Activated naive CD4-positive, alpha-beta T cell treated with anti-CD3 and anti-CD28 coated beads, Interleukin-2, amount 50 U/mL, for 72 hours (primary cell): ENCODE results near the gene GNPDA1. TPM values are rescaled to one million over a fixed set of nuclear protein-coding genes. Genes with fewer than 3 reads are reported as not detected.
A peak's percentile ranks its signal among the peaks of the same experiment; 100 is the strongest.

Experiments used
- ATAC-seq, 2 donors: fragments of 150-1000 bp; cut with Tn5 transposase; 2 replicates each; pipeline ENCODE4 v1.10.0; 2021; ENCODE audit warnings: mild to moderate bottlenecking in 2 of 2, moderate library complexity in 2 of 2
- DNase-seq, 2 donors: peaks; one replicate each; pipeline ENCODE4 v3.0.0; 2021 to 2022; ENCODE audit warnings: low spot score in 2 of 2
- H3K27ac Mint-ChIP-seq, 2 donors: one replicate each; pipeline ENCODE4 v1.8.0; 2022; ENCODE audit warnings: mild to moderate bottlenecking in 2 of 2, mixed read lengths in 2 of 2
- H3K36me3 Mint-ChIP-seq, 2 donors: one replicate each; pipeline ENCODE4 v1.8.0; 2022; ENCODE audit warnings: mixed read lengths in 2 of 2
- H3K9me3 Mint-ChIP-seq, 2 donors: one replicate each; pipeline ENCODE4 v1.8.0; 2022; ENCODE audit warnings: mixed read lengths in 2 of 2
- total RNA-seq, 2 donors: library from RNA; stranded (reverse); gene quantifications; one replicate each; pipeline ENCODE4 v1.2.3, GENCODE V29; 2022

Gene GNPDA1
- total RNA-seq, 2 donors from 2014 or later, result 162 to 166 TPM

DNA sequence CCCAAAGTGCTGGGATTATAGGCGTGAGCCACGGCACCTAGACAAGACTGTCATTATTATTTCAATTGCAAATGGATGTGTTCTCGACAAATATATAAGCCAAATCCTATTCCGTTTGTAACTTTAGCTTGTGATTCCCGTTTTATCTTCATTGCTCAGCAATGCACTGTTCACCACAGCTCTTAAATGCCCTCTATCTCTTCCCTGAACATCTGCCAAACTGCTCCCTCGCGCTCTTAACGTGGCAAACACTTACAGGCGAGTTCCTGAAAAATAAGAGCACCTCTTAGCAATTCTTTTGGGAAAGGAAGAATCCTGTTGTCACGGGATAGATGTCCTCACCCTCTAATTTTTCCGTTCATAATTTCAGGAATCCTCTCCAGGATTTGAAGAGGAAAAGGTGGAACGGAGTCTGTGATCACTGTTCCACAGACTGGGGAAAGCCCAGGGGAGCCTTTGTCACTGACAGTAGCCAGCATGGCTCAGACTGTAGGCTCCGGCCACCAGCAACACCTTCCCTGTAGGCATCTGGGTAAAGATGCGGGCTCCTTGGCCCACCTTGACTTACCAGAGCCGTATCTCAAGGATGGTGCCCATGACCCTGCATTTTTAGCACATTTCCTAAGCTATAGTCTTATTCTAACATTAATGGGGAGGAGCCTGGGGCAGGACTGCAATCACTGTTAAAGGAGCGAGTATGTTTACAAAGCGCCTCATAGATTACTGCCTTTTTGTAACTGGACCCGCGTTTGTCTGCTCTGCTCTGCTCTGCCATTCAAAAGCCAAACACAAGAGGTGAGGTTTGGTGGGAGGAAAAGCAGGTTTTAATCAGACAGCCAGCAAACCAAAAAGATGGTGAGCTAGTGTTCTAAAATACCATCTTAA, 20.2 kb upstream of the GNPDA1 start:
- peaks cover 0 to 12% of the 10 kb centered on the region in 2 donors for H3K9me3 Mint-ChIP-seq
- no peak for DNase-seq
- ATAC-seq, result no peak
- H3K36me3 Mint-ChIP-seq, result no peaks in the 10 kb centered on the region
- no peak overlapping the region for H3K27ac Mint-ChIP-seq

DNA sequence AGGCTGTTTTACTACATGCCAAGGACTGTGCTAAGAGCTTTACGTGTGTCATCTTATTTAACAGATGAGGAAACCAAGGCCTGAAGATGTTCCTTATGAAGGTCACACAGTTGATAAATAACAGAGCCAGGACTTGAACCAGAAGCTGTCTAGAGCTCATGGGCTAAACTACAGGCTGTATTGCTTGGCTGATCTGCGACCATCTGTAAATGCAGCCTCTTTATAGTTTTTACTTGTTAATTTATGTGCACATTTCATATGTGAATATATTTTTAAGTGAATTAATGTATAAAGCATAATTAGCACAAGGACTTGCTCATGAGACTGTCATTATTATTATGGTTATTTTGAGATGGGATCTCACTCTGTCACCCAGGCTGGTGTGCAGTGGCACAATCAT, 19.3 kb upstream of the GNPDA1 start:
- DNase-seq (no peak), ATAC-seq (no peak)
- Mint-ChIP-seq H3K27ac (no peak overlapping the region), H3K36me3 (no peaks in the 10 kb centered on the region), H3K9me3 (peaks cover 0 to 12% of the 10 kb centered on the region in 2 donors)

DNA sequence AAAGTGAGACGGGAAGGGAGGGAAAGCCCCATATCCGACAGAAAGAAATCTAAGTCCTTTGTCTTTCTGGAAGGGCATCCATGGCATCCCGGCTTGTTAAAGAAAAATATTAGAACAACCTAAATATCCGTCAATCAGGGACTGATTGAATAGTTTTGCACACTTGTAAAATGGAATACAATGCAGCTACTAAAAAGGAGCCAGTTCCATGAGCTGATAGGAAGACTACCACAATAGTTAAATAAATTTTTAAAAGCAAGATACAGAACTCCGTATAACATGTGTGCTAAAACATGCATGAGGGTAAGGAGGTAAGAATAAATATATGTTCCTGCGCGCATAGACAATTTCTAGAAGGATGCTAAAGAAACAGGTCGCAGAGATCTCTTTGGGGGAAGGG, 12.8 kb upstream of the GNPDA1 start:
- DNase-seq (no peak), ATAC-seq (no peak)
- H3K27ac Mint-ChIP-seq, result peak overlapping the region in 1 of 2 donors; percentile 91
- peaks cover 0 to under 1% of the 10 kb centered on the region in 2 donors for H3K9me3 Mint-ChIP-seq
- H3K36me3 Mint-ChIP-seq, result peaks cover 0 to under 1% of the 10 kb centered on the region in 2 donors

DNA sequence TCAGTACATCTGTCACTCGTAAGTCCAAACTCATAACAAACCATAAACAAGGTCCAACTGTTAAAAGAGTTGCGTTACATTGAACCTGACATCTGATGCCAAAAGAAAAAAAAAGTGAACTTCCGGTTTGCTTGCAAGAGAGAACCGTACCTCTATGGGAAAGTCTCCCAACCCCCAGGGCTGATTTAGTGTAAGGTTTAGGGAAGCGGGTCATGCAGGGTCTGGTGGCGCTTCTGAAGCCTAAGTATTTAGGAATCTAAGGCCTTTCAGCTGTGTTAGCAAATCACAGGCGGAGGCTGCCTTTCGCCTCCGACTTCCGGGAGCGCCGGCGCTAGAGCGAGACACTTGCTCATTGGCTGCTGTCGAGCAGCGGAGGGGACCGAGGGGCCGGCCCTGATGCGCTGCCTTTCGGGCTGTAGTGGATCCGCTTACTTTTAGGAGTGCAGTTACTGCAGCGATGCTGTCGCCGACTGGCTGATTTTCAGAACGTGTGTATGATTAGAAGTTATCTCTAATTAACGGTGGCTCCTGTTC, 12.0 kb upstream of the GNPDA1 start:
- H3K36me3 Mint-ChIP-seq, result peaks cover 4 to 8% of the 10 kb centered on the region in 2 donors
- H3K9me3 Mint-ChIP-seq, result peaks cover 0 to 8% of the 10 kb centered on the region in 2 donors
- ATAC-seq, result peak; percentile 100

DNA sequence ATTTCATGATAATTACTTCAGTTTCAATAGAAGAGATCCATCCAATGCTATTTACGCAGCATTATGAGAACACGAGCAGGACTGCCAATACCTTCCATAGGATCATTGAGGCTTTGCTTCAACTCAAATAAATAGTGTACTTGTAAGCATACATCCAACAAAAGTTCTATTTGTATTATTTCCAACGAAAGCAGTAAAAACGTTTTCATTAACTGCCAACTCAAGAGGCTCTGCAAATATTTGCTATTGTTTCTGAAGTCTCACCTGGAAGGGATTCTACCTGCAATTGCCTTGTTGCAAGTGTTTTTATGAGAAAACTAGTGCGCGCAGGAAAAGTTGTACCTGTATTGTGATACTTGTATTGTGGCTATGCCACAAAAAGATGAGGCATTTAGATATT, 11.0 kb upstream of the GNPDA1 start:
- Mint-ChIP-seq H3K27ac (no peak overlapping the region), H3K36me3 (peaks cover 4 to 8% of the 10 kb centered on the region in 2 donors), H3K9me3 (peaks cover 0 to 12% of the 10 kb centered on the region in 2 donors)
- no peak for ATAC-seq
- DNase-seq, result no peak

More for the DNA sequence above, 12.0 kb upstream of the GNPDA1 start:
- H3K27ac Mint-ChIP-seq, result peak overlapping the region; percentile 91 to 97
- peak; percentile 81 to 89 for DNase-seq

DNA sequence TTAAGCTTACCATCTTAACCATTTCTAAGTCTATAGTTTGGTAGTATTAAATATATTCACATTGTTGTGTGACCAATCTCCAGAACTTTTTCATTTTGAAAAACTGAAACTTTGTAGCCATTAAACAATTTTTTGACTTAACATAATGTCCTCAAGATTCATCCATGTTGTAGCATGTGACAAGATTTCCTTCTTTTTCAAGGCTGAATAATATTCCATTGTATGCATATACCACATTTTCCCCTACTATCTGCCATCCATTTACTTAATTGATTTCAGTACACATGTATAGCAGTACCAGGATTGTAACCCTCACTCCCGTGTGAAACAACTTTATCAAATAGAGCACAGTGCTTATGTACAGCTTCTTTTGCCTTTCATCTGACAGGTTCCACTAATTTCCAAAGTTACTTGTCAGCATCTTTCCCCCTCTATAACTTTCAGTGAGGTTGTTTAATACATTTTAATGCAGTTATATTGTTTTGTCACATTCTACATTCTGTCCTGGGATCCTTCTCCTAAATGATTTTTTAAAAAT, 7.4 kb upstream of the GNPDA1 start:
- ATAC-seq, result no peak
- Mint-ChIP-seq H3K9me3 (peaks cover 4 to 12% of the 10 kb centered on the region in 2 donors), H3K27ac (peak overlapping the region in 1 of 2 donors; percentile 53), H3K36me3 (peaks cover 4 to 8% of the 10 kb centered on the region in 2 donors)
- DNase-seq, result no peak

DNA sequence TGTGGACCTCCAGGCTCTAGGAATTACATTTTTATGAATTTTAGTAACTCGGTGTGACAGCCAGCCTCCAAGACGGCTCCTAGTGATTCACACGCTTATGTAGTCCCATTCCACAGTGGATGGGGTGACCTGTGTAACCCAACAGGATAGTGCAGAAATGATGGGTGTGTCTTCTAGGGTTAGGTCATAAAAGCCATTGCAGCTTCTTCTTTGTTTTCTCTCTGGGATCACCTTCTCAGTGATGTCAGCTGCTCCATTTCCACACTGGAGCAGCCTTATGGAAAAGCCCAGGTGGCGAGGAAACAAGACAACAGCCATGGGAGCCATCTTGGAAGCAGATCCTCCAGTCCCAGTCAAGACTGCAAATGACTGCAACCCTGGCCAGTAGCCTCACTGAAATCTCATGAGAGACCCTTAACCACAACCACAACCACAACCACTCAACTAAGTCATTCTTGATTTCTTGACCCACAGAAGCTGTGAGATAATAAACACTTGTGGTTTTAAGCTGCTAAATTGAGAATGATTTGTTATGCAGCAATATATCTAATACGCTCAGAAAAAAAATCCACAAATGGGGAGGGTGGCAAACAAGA, 5.1 kb upstream of the GNPDA1 start:
- Mint-ChIP-seq H3K9me3 (peaks cover 4 to 12% of the 10 kb centered on the region in 2 donors), H3K36me3 (peaks cover 4 to 8% of the 10 kb centered on the region in 2 donors), H3K27ac (peak overlapping the region; percentile 92 to 99)
- ATAC-seq, result no peak
- no peak for DNase-seq

DNA sequence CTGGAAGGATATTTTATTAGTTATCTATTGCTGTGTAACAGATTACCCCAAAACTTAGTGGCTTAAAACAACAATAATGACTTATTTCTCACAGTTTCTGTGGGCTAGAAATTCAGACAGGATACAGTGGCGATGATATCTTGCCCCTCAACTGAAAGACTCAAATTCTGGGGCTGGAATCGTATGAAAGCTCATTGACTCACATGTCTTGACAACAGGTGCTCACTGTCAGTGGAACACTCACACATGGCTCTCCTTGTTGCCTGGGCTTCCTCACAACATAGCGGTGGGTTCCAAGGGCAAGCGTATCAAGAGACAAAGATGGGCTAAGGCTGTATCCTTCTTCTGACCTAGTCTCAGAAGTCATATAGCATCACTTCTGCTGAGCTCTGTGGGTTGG, 3.7 kb upstream of the GNPDA1 start:
- peaks cover 12 to 14% of the 10 kb centered on the region in 2 donors for H3K36me3 Mint-ChIP-seq
- H3K9me3 Mint-ChIP-seq, result peaks cover 4 to 12% of the 10 kb centered on the region in 2 donors
- peak in 1 of 2 donors; percentile 51 for DNase-seq
- peak; percentile 60 to 64 for ATAC-seq
- peak overlapping the region; percentile 92 to 99 for H3K27ac Mint-ChIP-seq

DNA sequence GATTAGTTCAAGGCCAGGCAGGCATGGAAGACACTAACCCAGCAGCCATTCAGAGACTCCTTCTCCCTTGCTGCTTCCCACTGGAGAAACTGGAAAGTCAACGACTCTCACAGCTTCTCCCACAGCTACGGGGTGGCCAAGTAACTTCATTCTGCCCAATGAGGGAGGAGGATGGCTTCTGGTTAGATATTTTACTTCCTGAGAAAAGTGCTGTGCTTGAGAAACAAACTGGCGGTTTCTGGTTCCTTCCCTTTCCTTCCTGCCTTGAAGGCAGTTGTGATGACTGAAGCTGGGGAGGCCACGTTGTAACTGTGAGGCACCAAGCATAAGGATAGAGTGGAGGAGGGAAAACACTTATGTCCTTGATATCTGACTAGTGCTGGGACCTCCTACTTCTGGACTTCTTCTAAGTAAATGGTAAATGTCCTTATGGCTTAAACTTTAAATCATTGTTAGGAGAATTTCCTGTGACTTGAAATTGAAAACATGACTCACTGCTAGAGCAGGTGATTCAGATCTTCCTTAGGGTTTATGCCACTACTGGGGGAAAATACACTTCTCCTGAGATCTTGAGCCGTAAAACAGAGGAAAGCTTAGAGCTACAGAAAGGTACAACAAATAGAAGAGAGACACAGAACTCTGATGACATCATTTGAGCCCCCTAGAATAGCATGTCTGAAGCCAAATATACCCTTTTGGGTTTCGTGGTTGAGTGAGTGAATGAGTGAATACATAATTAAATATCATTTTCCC, 3.1 kb upstream of the GNPDA1 start:
- Mint-ChIP-seq H3K36me3 (peaks cover 13 to 14% of the 10 kb centered on the region in 2 donors), H3K9me3 (peaks cover 4 to 12% of the 10 kb centered on the region in 2 donors), H3K27ac (peak overlapping the region; percentile 92 to 99)
- ATAC-seq (peak; percentile 66 to 73), DNase-seq (peak; percentile 55 to 71)

DNA sequence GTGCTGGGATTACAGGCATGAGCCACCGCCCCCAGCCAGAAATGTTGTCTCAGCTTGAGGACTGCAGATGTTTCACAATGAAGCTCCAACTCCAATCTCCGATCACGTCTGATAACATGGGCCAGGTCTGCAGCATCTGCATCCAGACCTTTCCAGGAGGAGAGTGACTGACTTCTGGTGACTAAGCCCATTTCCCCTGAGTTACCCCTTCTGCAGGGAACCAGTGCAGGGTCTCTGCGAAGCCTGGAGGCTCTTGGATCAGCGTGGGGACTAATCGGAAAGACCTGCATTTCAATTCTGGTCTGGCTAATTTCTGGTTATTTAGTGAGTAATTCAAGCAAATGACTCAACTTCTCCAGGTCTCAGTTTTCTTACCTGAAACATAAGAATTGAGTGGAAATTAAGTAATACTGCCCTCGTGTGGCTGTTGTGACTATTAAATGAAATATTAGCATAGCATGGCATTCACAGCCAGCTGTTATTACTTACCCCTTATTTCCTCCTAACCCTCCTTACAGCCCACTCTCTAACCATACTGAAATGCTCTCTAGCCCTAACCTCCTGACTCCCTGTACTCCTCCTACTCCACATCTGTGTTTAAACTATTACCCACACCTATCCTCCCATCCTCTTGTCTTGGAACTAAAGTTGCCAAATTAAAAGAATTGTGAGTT, 2.2 kb upstream of the GNPDA1 start:
- peaks cover 6 to 9% of the 10 kb centered on the region in 2 donors for H3K36me3 Mint-ChIP-seq
- peaks cover 4 to 6% of the 10 kb centered on the region in 2 donors for H3K9me3 Mint-ChIP-seq
- H3K27ac Mint-ChIP-seq, result peak overlapping the region; percentile 92 to 99
- peak; percentile 26 to 32 for ATAC-seq
- DNase-seq, result peak; percentile 66 to 68

DNA sequence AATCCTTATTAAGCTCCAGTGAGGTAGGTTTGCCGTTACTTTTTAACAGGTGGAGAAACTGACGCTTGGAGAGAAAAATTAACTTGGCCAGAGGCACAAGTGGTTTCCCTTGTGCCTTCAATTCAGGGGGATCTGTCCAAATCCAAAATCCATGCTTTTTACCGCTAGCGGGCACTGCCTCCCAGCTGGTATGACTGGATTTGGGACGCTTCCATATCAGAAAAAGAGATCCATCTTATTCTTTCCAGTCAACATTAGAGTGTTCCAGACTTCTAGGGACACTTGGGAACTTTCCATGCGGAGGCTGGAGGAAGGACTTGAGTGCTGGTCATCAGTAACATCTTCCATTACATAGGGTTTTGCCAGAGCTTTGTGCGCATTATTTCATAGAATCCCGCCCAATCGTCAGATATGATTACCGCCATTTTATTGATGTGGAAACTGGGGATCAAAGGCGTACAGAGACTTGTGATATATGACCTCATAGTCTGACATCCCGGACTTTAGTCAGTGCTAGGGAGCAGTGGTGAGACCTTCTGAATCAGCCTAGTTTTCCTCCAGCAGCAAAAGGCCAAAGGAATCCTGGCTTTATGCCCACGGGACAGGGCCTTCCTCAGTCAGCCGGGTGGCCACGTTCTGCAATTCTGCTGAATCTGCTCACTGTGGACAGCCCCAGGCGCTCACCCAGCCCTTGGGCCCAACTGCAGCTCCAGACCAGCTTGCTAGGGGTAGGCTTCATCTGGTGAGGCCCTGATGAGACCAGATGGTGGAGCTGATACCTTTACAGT, 1.1 kb upstream of the GNPDA1 start:
- Mint-ChIP-seq H3K27ac (peak overlapping the region; percentile 92 to 99), H3K36me3 (peaks cover 14 to 19% of the 10 kb centered on the region in 2 donors), H3K9me3 (peaks cover 0 to 4% of the 10 kb centered on the region in 2 donors)
- ATAC-seq (no peak), DNase-seq (no peak)

DNA sequence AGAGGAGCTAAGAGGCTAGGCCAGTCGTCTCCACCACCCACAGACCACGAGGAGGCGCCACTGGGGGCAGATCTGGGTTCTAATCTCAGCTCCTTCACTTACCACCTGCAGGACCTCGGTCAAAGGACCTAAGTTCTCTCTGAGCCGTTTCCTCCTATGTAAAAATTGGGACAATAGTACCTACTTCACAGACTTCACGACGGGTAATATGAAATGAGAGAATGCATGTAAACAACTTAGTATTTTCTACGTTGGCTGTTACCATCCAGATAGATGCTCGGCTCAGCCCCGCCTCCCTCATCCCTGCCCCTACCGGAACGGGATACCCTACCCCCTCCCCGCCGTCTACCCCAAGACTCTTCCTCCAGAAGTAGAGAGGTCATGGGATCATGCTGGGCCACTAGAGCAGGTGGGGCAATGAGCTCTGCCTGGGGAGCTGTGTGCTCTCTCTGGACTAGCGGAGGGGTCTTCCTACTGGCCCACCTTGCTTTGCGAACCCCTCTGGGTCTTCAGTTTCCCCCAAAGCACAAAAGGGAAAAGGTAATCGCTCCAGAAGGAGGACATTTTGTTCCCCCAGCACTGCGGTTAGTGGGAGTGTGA, 541 bp downstream of the GNPDA1 start:
- peak in 1 of 2 donors; percentile 75 for DNase-seq
- ATAC-seq, result no peak
- H3K36me3 Mint-ChIP-seq, result peaks cover 30 to 34% of the 10 kb centered on the region in 2 donors
- peaks cover 3 to 4% of the 10 kb centered on the region in 2 donors for H3K9me3 Mint-ChIP-seq
- H3K27ac Mint-ChIP-seq, result peak overlapping the region; percentile 93 to 99

DNA sequence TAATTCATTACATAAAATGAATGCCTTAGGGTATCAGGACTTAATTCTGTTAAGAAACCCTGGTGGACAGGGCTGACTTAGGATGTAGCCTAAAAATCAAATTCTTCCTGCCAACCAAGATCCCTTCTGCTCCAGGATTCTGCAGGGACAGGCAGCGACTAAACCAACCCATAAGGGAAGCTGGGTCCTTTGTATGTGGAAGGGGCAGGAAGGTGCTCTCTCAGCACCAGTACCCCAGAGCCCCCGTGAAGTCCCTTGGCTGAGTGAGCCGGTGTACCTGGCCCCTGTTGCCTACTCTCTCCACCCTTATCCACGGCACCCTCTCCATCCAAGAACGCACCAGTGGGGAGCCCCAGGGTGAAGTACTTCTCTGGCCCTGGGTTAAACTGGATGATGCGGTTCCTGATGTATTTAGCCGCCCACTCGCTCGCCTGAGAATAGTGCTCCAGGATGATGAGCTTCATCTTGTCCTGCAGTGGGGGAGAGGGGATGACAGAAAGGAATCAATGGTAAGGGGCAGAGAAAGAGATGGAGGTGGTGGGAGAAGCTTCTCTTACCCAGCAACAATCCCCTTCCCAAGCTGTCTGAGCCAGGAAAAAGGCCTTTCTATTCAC, 1.1 kb downstream of the GNPDA1 start:
- peak overlapping the region; percentile 93 to 99 for H3K27ac Mint-ChIP-seq
- H3K36me3 Mint-ChIP-seq, result peaks cover 34% of the 10 kb centered on the region in 2 donors
- ATAC-seq (no peak), DNase-seq (no peak)
- peaks cover 3 to 4% of the 10 kb centered on the region in 2 donors for H3K9me3 Mint-ChIP-seq

DNA sequence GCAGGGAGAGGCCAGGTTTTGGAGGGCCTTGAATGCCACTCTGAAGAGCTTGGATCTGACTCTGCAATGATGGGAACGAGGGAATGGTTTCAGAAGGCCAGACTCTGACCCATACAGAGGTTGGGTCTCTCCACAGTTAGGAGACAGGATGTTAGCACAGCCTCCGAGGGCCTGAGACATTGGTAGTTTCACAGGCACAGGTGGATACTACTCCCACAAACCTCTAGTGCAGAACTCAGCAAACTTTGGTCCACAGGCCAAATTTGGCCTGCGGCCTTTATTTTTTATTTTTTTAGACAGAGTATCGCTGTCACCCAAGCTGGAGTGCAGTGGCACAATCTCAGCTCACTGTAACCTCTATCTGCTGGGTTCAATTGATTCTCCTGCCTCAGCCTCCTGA, 2.9 kb downstream of the GNPDA1 start:
- no peak for DNase-seq
- Mint-ChIP-seq H3K27ac (no peak overlapping the region), H3K9me3 (peaks cover 3 to 4% of the 10 kb centered on the region in 2 donors), H3K36me3 (peaks cover 43 to 51% of the 10 kb centered on the region in 2 donors)
- no peak for ATAC-seq
